ENCODE data around the gene GMDS. TPM values are rescaled to one million over a fixed set of nuclear protein-coding genes. Genes with fewer than 3 reads are reported as not detected.

The GMDS gene
- total and polyA plus RNA-seq, 2 of the 8 experiments (the other 6 are each of a cell fraction or from before 2014, with no cell fraction given), result 16.8 to 50.0 TPM

DNA sequence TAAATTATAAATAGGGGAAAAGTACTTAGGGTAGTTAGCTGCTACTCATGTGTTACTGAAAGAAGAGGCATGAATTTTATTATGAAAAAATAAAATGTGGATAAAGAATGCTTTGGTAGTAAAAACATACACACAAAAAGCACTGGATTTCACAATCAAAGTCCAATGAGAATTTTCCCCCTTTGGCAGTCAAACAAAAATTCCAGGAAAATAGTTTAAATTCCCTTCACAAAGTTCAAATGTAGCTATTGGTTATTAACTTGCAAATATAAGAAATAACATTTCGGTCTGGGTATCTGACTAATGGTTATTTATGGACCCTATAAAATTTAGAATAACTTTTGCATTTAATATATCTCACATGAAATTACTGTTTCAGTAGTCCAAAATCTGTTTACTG, 425.2 kb downstream of the GMDS start:
- no peak overlapping the region for H2BK12ac ChIP-seq (ENCODE audit: low read depth, low read length)
- H4K8ac ChIP-seq (ENCODE audit: extremely low read depth, insufficient read depth, low read length), result no peak overlapping the region
- no peak overlapping the region for H2AK5ac ChIP-seq (ENCODE audit: low read depth, low read length)
- H2BK20ac ChIP-seq (ENCODE audit: low read length), result no peak overlapping the region
- CTCF ChIA-PET (ENCODE audit: partially characterized antibody), result no interaction called here
- no peak overlapping the region for H4K91ac ChIP-seq (replicated peaks; ENCODE audit: insufficient read length, low read length)
- H3K4me2 ChIP-seq (ENCODE audit: insufficient read depth in 1 of 2, low read depth in 2 of 2, low read length in 2 of 2), result no peak overlapping the region
- H4K20me1 ChIP-seq (replicated peaks in 1 of 2; ENCODE audit: control insufficient read depth in 1 of 2, insufficient read depth in 2 of 2, low read length in 2 of 2), result no peaks in the 10 kb centered on the region
- H3K27ac ChIP-seq (ENCODE audit: low read depth, low read length), result no peak overlapping the region
- no peak overlapping the region for H2BK120ac ChIP-seq (replicated peaks; ENCODE audit: low read depth, low read length)
- H3K9ac ChIP-seq (replicated peaks in 1 of 4; ENCODE audit: extremely low read depth in 1 of 4, low read depth in 3 of 4, low read length in 3 of 4), result no peak overlapping the region
- no peak overlapping the region for H3K4me3 ChIP-seq (ENCODE audit: extremely low read depth in 1 of 4, insufficient read depth in 2 of 4, low read depth in 3 of 4, low read length in 4 of 4)
- H3K23ac ChIP-seq (ENCODE audit: insufficient read length), result no peak overlapping the region
- FAIRE-seq, result no peak
- no peak overlapping the region for H3K56ac ChIP-seq (replicated peaks; ENCODE audit: insufficient read length, low read depth, low read length)
- H3K4ac ChIP-seq (replicated peaks; ENCODE audit: insufficient read length, low read depth, low read length), result no peak overlapping the region
- H3K36me3 ChIP-seq (ENCODE audit: control insufficient read depth in 2 of 4, insufficient read depth in 4 of 4, low read length in 3 of 4), result no peaks in the 10 kb centered on the region
- no peaks in the 10 kb centered on the region for H3K79me1 ChIP-seq (ENCODE audit: low read depth, low read length)
- H3K27me3 ChIP-seq (replicated peaks in 1 of 4; ENCODE audit: control insufficient read depth in 3 of 4, extremely low read depth in 1 of 4, insufficient read depth in 3 of 4, low read length in 3 of 4), result no peaks in the 10 kb centered on the region
- H3K4me1 ChIP-seq (replicated peaks in 1 of 4; ENCODE audit: control insufficient read depth in 3 of 4, insufficient read depth in 4 of 4, low read length in 3 of 4), result peaks cover 0 to 3% (median 2%) of the 10 kb centered on the region in 4 experiments; a peak in 3 of 7 replicates
- H3K14ac ChIP-seq (ENCODE audit: insufficient read length), result no peak overlapping the region
- DNase-seq (ENCODE audit: low read depth in 1 of 2, low spot score in 2 of 2), result no peak
- POLR2A ChIA-PET (ENCODE audit: partially characterized antibody), result no interaction called here
- H2BK5ac ChIP-seq (ENCODE audit: low read depth, low read length), result no peak overlapping the region
- H2BK15ac ChIP-seq (ENCODE audit: low read length), result no peak overlapping the region
- H3K9me3 ChIP-seq (ENCODE audit: insufficient read depth in 2 of 2, low read depth in 1 of 2, low read length in 1 of 2), result no peaks in the 10 kb centered on the region
- H4K5ac ChIP-seq (ENCODE audit: insufficient read length, low read depth, low read length), result no peak overlapping the region
- 80% methylated on average over 1 of the region's 1 CpG; no CpG with 5 or more reads in 1 of the 2 experiments for WGBS, 2 experiments (ENCODE audit: extremely low coverage in 1 of 2, insufficient coverage in 1 of 2, insufficient read length in 1 of 2, insufficient replicate concordance in 2 of 2, low coverage in 1 of 2, low lambda C conversion rate in 2 of 2, missing lambda C conversion rate in 1 of 2)
- H3K18ac ChIP-seq (ENCODE audit: extremely low read depth, low read length), result no peak overlapping the region
- H3K23me2 ChIP-seq (ENCODE audit: low read depth, low read length), result no peaks in the 10 kb centered on the region; the same call in 1 of the 2 replicates
- no peaks in the 10 kb centered on the region for H3K79me2 ChIP-seq (ENCODE audit: control insufficient read depth in 1 of 2, insufficient read depth in 2 of 2, low read length in 2 of 2)
- H2AFZ ChIP-seq (ENCODE audit: low read length), result no peak overlapping the region
- TF ChIP-seq RAD21 (IDR thresholded peaks at IDR 0.05 in 1 of 2, conservative IDR thresholded peaks at IDR 0.05 in 1 of 2; ENCODE audit: low read depth in 2 of 2, low read length in 2 of 2) (no peak), EGR1 (IDR thresholded peaks at IDR 0.05; ENCODE audit: borderline replicate concordance, low read depth, low read length) (no peak), RBBP5 (IDR thresholded peaks at IDR 0.05; ENCODE audit: borderline replicate concordance, low read depth, low read length) (no peak), SIRT6 (IDR thresholded peaks at IDR 0.05; ENCODE audit: low read length) (no peak), BRCA1 (IDR thresholded peaks at IDR 0.05; ENCODE audit: low read depth, low read length) (no peak), YY1 (IDR thresholded peaks at IDR 0.05; ENCODE audit: low read depth, low read length) (no peak), MAFK (IDR thresholded peaks at IDR 0.05; ENCODE audit: low read depth, low read length) (no peak), GABPA (IDR thresholded peaks at IDR 0.05; ENCODE audit: borderline replicate concordance, insufficient read depth, low read length) (no peak)
- TF ChIP-seq, protein P1, sequence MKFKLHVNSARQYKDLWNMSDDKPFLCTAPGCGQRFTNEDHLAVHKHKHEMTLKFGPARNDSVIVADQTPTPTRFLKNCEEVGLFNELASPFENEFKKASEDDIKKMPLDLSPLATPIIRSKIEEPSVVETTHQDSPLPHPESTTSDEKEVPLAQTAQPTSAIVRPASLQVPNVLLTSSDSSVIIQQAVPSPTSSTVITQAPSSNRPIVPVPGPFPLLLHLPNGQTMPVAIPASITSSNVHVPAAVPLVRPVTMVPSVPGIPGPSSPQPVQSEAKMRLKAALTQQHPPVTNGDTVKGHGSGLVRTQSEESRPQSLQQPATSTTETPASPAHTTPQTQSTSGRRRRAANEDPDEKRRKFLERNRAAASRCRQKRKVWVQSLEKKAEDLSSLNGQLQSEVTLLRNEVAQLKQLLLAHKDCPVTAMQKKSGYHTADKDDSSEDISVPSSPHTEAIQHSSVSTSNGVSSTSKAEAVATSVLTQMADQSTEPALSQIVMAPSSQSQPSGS (IDR thresholded peaks at IDR 0.05; ENCODE audit: low read length), result no peak
- TF ChIP-seq, protein P2, sequence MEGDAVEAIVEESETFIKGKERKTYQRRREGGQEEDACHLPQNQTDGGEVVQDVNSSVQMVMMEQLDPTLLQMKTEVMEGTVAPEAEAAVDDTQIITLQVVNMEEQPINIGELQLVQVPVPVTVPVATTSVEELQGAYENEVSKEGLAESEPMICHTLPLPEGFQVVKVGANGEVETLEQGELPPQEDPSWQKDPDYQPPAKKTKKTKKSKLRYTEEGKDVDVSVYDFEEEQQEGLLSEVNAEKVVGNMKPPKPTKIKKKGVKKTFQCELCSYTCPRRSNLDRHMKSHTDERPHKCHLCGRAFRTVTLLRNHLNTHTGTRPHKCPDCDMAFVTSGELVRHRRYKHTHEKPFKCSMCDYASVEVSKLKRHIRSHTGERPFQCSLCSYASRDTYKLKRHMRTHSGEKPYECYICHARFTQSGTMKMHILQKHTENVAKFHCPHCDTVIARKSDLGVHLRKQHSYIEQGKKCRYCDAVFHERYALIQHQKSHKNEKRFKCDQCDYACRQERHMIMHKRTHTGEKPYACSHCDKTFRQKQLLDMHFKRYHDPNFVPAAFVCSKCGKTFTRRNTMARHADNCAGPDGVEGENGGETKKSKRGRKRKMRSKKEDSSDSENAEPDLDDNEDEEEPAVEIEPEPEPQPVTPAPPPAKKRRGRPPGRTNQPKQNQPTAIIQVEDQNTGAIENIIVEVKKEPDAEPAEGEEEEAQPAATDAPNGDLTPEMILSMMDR (IDR thresholded peaks at IDR 0.05; ENCODE audit: control extremely low read depth in 1 of 3, insufficient read depth in 1 of 3, low read depth in 1 of 3, low read length in 3 of 3), result no peak
